ENCODE results near the gene FAM107B.

DNA sequence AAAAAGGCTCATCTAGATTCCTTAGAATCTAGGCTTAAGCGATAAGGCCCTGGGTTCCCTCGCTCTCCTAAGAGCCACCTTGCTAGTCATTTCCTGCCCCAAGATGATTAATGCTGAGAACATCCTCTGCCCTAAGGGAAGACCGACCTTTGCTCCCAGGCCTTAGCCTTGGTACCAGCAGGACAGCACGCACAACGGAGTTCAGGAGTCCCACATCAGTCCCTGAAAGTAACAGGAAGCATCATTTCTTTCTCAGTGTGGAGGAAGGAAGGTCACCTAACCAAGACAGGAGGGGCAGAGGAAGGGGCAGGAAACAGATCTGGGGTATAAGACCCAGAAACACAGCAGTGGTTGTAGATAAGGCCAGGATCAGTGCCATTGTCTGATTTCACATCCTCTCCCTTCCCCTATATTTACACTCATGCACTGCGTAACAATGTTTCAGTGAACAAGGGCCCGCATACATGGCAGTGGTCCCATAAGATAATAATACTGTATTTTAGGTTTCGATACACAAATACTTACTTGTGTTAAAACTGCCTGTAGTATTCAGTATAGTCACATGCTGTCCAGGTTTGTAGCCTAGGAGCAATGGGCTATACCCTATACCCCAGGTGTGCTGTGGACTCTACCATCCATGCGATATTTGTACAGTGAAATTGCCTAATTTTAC, 8.1 kb upstream of the FAM107B start:
- TF ChIP-seq, protein P1, sequence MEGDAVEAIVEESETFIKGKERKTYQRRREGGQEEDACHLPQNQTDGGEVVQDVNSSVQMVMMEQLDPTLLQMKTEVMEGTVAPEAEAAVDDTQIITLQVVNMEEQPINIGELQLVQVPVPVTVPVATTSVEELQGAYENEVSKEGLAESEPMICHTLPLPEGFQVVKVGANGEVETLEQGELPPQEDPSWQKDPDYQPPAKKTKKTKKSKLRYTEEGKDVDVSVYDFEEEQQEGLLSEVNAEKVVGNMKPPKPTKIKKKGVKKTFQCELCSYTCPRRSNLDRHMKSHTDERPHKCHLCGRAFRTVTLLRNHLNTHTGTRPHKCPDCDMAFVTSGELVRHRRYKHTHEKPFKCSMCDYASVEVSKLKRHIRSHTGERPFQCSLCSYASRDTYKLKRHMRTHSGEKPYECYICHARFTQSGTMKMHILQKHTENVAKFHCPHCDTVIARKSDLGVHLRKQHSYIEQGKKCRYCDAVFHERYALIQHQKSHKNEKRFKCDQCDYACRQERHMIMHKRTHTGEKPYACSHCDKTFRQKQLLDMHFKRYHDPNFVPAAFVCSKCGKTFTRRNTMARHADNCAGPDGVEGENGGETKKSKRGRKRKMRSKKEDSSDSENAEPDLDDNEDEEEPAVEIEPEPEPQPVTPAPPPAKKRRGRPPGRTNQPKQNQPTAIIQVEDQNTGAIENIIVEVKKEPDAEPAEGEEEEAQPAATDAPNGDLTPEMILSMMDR (conservative IDR thresholded peaks at IDR 0.05) = no peak
- TF ChIP-seq ZFX (IDR thresholded peaks at IDR 0.05) = no peak
